Activated naive CD4-positive, alpha-beta T cell treated with anti-CD3 and anti-CD28 coated beads, Interleukin-2, amount 50 U/mL, for 72 hours (primary cell): ENCODE measurements around the gene PCTP. TPM values are rescaled to one million over a fixed set of nuclear protein-coding genes. Genes with fewer than 3 reads are reported as not detected.

Experiments
- ATAC-seq, 2 donors: fragments of 150-1000 bp; cut with Tn5 transposase; 2 replicates each; pipeline ENCODE4 v1.10.0; 2021; ENCODE audit warnings: mild to moderate bottlenecking in 2 of 2, moderate library complexity in 2 of 2
- DNase-seq, 2 donors: peaks; one replicate each; pipeline ENCODE4 v3.0.0; 2021 to 2022; ENCODE audit warnings: low spot score in 2 of 2
- H3K27ac Mint-ChIP-seq, 2 donors: one replicate each; pipeline ENCODE4 v1.8.0; 2022; ENCODE audit warnings: mild to moderate bottlenecking in 2 of 2, mixed read lengths in 2 of 2
- H3K36me3 Mint-ChIP-seq, 2 donors: one replicate each; pipeline ENCODE4 v1.8.0; 2022; ENCODE audit warnings: mixed read lengths in 2 of 2
- H3K9me3 Mint-ChIP-seq, 2 donors: one replicate each; pipeline ENCODE4 v1.8.0; 2022; ENCODE audit warnings: mixed read lengths in 2 of 2
- total RNA-seq, 2 donors: library from RNA; stranded (reverse); gene quantifications; one replicate each; pipeline ENCODE4 v1.2.3, GENCODE V29; 2022

Gene PCTP
- total RNA-seq, 2 donors from 2014 or later, result 11.0 to 11.5 TPM

DNA sequence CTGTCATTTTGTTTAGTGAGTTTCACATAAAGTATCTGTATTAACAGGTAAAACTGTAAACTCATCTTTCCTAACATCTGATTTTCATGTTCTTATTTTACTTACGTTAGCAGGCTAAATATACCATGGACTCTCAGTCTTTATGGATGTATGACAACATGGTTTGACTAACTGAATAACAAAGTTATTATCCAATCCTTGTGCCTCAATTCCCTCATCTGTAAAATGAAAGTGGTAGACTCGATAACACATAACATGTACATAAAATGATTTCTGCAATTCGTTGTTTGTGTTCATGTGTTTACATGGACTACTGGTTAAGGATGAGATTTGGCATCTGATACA lies 9.5 kb upstream of the PCTP start:
- Mint-ChIP-seq H3K27ac (no peak overlapping the region), H3K9me3 (no peaks in the 10 kb centered on the region), H3K36me3 (no peaks in the 10 kb centered on the region)
- no peak for DNase-seq
- ATAC-seq, result no peak

DNA sequence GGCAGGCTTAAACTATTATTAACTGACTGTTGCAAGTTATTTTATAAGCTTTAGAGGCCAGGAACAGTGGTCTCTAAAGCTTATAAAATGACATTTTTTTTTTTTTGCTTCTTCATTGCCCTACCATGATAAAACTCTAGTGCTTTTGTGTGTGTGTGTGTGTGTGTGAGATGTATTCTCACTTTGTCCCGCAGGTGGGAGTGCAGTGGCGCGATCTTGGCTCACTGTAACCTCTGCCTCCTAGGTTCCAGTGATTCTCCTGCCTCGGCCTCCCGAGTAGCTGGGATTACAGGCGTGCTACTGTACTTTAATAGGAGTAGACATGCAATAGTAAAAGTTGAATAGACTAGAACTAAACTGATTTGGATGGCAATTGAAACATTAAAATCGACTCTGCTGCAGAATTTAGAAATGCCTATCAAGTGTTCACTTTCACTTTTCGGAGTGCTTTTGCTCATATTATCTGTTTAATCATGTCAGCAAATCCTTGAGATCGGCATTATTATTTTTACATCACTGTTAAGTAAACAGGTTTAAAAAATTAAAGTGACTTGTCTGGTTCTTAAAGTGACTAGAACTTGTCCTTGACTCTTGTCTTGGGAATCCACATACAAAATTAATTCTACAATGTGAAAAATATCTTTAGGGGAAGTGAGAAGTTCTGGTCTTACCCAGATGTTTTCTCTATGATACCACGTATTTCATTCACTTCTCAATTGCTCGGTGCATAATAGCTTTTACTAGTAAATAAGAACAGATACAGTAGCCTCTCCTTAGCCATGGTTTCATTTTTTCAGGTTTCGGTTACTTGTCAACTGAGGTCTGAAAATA lies 8.4 kb upstream of the PCTP start:
- Mint-ChIP-seq H3K27ac (no peak overlapping the region), H3K9me3 (no peaks in the 10 kb centered on the region), H3K36me3 (no peaks in the 10 kb centered on the region)
- DNase-seq (no peak), ATAC-seq (no peak)

DNA sequence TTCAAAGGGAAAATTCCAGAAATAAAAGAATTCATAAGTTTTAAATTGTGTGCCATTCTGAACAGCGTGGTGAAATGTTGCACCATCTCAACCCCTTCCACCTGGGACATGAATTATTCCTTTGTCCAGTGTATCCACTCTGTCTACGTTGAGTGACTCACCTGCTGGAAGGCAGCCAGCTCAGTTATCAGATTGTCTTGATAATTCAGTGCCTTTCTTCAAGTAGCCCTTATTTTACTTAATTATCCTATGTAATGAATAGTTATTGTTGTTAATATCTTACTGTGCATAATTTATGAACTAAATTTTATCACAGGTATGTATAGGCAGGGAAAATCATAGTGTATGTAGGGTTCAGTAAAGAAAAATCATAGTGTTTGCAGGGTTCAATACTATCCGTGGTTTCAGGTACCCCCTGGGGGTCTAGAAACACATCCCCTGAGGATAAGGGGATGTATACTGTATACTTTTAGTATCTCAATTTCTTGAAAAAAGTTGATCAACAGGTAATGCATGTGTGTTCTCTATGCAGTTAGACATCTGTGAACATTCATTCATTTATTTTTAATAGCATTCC lies 7.7 kb upstream of the PCTP start:
- DNase-seq (no peak), ATAC-seq (no peak)
- no peak overlapping the region for H3K27ac Mint-ChIP-seq
- no peaks in the 10 kb centered on the region for H3K9me3 Mint-ChIP-seq
- no peaks in the 10 kb centered on the region for H3K36me3 Mint-ChIP-seq

DNA sequence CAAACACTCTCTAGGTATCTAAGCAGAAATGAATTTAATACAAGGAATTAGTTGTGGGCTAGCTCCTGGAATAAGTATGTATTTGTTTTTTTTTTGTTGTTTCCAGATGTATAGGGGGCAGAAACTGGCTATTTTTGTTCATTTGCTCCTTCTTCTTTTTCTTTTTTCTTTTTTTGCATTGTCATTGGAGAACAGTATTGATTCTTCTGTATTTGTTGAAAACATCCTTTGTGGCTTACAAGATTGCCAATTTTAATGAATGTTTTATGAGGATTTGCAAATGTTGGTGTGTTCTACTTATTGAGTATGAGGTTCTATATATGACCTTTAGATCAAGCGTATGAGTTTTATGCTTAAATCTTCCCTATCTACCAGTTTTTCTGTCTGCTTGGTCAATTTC lies 5.6 kb upstream of the PCTP start:
- ATAC-seq (no peak), DNase-seq (no peak)

DNA sequence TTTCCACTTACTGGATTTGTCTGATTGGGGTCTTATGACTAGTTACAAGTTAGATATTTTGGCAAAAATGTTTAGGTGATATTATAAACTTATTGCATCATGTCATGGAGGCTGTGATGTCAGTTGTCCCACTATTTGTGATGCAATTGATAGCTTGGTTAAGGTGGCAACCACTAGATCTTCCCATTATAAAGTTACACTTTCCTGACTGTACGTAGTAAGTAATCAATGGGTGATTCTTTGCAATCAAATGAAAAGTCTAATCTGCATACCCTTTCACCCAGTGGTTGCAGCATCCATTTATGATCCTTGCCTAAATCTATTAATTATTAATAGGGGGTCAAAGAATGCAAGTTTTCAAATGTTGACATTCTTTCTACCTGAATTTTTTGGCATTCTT lies 4.4 kb upstream of the PCTP start:
- H3K27ac Mint-ChIP-seq, result no peak overlapping the region
- no peaks in the 10 kb centered on the region for H3K36me3 Mint-ChIP-seq
- DNase-seq (no peak), ATAC-seq (no peak)
- no peaks in the 10 kb centered on the region for H3K9me3 Mint-ChIP-seq

More for the DNA sequence above, 5.6 kb upstream of the PCTP start:
- Mint-ChIP-seq H3K27ac (no peak overlapping the region), H3K36me3 (no peaks in the 10 kb centered on the region), H3K9me3 (no peaks in the 10 kb centered on the region)

DNA sequence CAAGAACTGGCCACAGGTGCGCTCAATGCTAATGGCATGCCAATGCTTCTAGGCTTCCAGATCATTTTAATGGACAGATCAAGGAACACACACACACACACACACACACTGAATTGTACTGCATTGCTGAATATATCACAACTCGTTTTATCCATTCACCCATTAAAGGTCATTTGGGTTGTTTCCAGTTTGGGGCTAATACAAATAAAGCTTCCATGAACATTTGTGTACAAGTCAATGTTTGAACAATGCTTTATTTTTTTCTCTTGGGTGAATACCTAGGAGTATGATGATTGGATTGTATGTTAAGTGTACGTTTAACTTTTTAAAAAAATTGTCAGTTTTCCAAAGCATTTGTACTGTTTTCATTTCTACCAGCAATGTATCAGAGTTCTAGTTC lies 3.6 kb upstream of the PCTP start:
- ATAC-seq, result no peak
- no peak overlapping the region for H3K27ac Mint-ChIP-seq
- H3K36me3 Mint-ChIP-seq, result peaks cover 0 to 4% of the 10 kb centered on the region in 2 donors
- no peaks in the 10 kb centered on the region for H3K9me3 Mint-ChIP-seq
- no peak for DNase-seq

DNA sequence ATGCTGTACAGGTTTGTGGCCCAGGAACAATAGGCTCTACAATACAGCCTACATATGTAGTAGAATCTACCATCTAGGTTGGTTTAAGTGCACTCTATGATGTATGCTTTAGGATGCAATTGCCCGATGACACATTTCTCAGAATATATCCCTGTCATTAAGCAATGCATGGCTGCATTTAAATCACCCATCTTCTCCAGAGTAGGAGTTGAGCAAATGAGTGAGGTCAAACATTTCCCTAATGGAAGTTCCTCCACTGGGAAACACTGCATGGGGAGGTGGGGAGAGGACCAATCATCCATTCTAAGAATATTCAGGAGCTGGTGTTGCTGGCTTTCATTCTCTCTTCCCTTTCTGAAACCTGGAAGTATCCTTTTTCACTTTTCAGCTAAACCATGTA lies 2.0 kb upstream of the PCTP start:
- DNase-seq, result no peak
- ATAC-seq, result no peak

DNA sequence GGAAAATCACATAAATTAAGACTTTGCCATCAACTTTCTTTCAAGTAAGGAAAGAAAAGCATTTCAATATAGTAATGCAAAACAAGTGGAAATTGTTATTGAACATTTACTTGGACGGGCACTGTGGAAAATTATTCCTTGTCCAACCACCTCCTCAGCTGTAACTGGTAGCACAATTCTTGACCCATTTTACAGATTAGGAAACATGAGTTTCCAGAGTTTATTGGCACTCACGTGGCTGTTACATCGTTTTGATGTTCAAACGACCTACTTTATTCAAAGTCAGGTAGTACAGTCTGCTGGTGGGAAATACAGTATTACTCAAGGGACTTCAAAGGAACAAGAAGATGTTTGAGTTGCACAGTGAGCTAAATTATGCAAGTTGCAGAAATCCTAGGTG lies 866 bp upstream of the PCTP start:
- ATAC-seq, result no peak
- H3K36me3 Mint-ChIP-seq, result peaks cover 4 to 9% of the 10 kb centered on the region in 2 donors
- no peak overlapping the region for H3K27ac Mint-ChIP-seq
- DNase-seq, result no peak
- no peaks in the 10 kb centered on the region for H3K9me3 Mint-ChIP-seq

More for the DNA sequence above, 2.0 kb upstream of the PCTP start:
- H3K27ac Mint-ChIP-seq, result no peak overlapping the region
- H3K36me3 Mint-ChIP-seq, result peaks cover 4 to 5% of the 10 kb centered on the region in 2 donors
- no peaks in the 10 kb centered on the region for H3K9me3 Mint-ChIP-seq

DNA sequence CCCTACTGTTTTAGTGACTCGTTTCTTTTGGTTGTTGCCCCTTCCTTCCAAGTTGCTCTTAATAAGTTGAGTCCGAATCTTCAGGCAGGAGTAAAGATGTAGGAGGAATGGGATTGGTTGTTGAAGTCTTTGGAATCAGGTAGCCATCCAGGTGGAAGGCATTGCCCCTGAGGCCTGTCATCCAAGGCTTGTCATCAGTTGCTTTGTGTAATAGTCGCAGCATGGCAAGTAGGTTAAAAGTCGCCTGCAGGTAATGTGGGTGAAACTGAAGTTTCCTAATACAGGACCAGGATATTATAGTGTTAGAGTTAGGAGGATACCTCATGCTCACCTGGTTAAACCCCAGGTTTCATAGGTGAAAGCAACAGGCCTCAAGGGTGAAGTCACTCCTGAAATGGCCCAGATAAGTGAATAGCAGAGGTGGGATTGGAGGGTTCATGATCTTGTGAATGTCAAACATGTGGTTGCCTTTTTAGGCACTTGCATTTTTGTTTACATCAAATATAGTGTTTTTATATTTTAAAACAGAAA lies 934 bp downstream of the PCTP start:
- H3K27ac Mint-ChIP-seq, result peak overlapping the region in 1 of 2 donors; percentile 83
- ATAC-seq (no peak), DNase-seq (no peak)
- H3K9me3 Mint-ChIP-seq, result no peaks in the 10 kb centered on the region
- H3K36me3 Mint-ChIP-seq, result peaks cover 4 to 9% of the 10 kb centered on the region in 2 donors

DNA sequence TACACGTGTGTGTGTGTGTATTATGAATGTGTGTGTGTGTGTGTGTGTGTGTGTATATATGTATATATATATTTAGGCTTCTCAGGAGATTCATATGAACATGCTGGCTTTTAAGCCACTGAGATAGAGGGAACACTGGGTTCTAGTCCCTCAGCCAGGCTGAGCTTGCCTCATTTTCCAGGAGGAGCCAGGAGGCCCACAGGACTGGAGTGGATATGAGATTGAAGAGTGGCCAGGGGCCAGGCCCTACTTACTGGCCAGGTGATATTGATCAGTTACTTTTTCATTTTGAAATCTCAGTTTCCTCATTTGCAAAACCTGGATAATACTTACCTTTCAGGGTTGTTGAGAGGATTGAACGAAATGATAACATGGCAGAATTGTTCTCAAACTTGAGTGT lies 5.8 kb downstream of the PCTP start:
- H3K27ac Mint-ChIP-seq, result no peak overlapping the region
- no peak for DNase-seq
- no peak for ATAC-seq
- no peaks in the 10 kb centered on the region for H3K9me3 Mint-ChIP-seq
- H3K36me3 Mint-ChIP-seq, result peaks cover 2 to 9% of the 10 kb centered on the region in 2 donors

DNA sequence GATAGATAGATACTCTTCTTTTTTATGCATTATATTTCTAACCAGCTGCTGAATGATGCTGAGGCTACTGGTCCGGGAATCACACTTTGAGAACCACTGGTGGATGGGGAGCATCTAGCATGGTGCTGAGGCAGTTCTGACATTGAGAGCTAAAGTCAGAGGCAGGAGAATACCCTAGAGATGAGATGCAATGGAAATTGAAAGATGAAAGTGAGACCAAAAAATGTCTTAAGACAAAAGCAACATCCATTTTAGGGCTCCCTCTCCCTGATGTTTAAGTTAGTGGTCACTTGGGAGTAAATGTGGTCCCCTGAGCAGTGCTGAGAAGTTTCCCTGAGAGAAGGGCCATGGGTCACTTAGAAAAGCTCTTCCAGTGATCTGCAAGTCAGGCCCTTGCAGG lies 6.8 kb downstream of the PCTP start:
- ATAC-seq (no peak), DNase-seq (no peak)
- Mint-ChIP-seq H3K27ac (no peak overlapping the region), H3K9me3 (no peaks in the 10 kb centered on the region), H3K36me3 (peaks cover 0 to 9% of the 10 kb centered on the region in 2 donors)

DNA sequence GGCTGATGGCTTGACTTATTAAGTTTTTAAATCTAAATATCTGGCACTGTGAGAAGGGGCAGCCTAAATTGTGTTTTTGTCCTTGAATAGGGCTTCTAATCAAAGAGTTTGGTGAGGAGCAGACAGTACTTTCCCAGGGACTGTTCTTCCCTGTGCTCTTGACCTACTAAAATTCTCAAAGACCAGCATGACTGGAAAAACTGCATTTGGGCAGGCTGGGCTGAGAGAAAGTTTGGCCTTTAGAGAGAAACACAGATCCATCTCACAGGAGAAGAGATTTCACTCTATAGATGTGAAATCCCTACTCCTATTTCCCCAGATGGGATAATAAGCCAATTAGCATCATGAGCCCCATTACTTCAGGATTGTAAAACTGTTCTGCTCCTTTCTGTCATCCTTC lies 7.3 kb downstream of the PCTP start:
- DNase-seq, result no peak
- Mint-ChIP-seq H3K9me3 (no peaks in the 10 kb centered on the region), H3K36me3 (peaks cover 0 to 9% of the 10 kb centered on the region in 2 donors), H3K27ac (no peak overlapping the region)
- no peak for ATAC-seq

DNA sequence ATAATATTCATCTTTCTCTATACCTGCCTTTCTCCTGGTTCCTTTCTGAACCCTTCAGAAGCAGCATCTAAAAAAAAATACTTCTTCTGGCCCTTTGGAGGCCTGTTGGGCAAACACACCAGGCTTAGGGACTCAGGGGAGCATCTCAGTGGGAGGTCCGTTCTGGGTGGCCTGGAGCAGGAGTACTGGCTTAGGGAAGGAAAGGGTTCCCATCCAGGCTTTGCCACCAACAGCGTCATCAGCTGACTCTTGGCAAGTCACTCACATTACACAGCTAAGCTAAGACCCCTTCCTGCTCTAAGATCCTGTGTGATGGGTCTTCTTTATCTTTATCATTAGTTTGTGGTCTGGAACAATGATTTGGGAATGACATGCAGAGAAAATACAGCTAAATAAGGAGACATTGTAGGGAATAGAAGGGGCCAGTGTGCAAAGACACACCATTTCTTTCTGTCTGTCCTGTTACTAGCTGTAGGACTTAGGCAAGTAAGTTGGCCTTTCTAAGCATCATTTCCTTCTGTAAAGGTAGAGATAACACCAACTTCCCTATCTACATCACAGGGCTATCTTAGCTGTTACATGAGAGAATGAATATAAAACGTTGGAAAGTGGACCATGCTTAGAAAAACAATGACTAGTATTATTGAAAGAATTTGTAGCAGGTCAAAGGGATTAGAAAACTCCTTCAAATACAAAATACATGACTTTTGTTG lies 9.9 kb downstream of the PCTP start:
- ATAC-seq, result no peak
- H3K36me3 Mint-ChIP-seq, result no peaks in the 10 kb centered on the region
- DNase-seq, result no peak
- no peak overlapping the region for H3K27ac Mint-ChIP-seq
- no peaks in the 10 kb centered on the region for H3K9me3 Mint-ChIP-seq

DNA sequence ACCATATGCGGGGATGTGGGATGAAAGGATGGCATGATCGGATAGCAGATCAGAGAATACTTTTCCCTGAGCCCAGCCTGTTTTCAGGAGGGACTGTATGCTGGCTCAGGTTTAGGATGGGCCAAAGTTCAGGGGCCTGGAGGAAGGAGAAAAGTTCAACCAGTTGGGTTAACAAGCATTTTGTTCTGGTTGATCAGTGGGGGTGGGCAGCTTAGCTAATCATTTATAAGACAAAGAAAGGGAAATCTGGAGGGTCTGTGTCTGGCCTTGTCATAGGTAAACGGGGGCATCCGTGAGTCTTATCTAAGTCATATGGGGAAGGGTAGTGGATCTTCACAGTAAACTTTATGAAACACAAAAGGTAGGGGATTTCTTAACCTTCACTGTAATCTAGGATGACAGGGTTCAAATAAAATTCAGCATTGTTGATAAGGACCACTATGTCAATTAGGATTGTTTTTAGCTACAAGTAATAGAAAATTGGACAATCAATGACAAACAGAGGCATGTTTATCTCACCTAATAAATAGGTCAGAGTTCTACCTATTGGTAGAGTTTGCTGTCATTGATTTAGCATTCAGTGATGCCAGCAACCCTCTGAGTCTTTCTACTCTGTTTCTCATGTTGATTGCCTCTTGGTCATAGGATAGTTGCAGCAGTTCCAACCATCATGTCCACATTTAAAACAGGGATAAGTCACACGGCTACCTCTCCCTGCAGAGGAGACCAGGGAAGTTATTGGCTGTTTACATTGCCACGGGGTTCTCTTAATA lies 11.4 kb downstream of the PCTP start:
- no peak for ATAC-seq
- H3K27ac Mint-ChIP-seq, result no peak overlapping the region
- H3K9me3 Mint-ChIP-seq, result no peaks in the 10 kb centered on the region
- no peak for DNase-seq
- no peaks in the 10 kb centered on the region for H3K36me3 Mint-ChIP-seq

DNA sequence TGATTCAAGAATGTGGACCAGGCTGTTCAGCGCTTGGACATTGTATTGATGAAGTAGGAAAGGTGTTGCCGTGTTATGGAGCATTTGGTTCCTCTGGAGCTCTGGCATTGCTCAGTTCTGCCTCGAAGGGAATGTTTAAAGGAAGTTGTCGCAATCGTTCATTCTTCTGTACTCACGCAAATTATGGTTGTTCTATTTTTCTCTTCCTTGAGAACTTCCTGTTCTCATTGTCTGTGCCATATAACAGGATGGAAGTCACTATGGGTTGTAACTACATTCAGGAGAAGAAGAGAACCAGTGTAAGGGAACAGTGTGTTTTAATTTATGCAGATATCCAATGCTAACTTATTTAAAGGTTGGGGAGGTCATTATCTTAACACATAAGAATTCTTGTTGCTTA lies 13.0 kb downstream of the PCTP start:
- ATAC-seq (no peak), DNase-seq (no peak)
- Mint-ChIP-seq H3K27ac (no peak overlapping the region), H3K9me3 (no peaks in the 10 kb centered on the region), H3K36me3 (no peaks in the 10 kb centered on the region)

DNA sequence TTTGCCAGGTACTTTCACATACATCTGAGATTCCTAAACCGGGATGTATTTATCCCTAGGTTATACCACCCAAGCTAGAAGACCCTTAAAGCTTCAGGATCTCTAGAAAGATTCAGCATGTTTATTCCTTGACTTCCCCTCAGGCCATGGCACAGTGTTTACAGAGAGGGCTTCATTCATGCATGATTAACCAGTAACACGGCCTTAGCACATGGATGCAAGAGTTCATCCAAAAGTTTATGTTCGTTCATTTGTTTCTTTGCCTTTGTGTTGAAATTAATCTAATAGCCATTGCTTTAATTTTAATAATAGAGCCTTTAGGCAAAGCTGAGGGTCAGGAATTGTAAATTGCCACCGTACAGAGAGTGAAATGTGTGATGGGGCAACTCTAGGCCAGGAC lies 13.8 kb downstream of the PCTP start:
- DNase-seq (no peak), ATAC-seq (no peak)
- Mint-ChIP-seq H3K36me3 (no peaks in the 10 kb centered on the region), H3K27ac (no peak overlapping the region), H3K9me3 (no peaks in the 10 kb centered on the region)

DNA sequence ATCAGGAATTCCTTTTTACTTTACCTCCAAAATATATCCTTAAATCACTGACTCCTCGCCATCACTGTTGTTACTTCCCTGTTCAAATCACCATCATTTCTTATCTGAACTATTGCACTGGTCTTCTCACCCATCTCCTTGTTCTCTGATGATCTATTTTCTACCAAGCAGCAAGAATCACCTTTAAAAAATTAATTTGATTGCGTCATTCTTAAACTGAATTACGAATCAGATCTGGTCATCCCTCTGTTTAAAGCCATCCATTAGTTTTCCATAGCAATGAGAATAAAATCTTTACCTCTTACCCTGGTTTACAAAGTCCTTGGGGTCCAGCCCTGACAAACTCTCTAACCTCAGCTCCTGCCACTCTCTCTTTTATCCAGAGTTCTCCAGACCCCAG lies 14.6 kb downstream of the PCTP start:
- Mint-ChIP-seq H3K27ac (no peak overlapping the region), H3K36me3 (no peaks in the 10 kb centered on the region), H3K9me3 (no peaks in the 10 kb centered on the region)
- no peak for ATAC-seq
- DNase-seq, result no peak
